ENCODE results near the gene YBEY.

The YBEY gene

GRCh38 chr21:46334351-46335140 is 48.4 kb downstream of the YBEY start:
- DNase-seq, result no peak

- no peak for DNase-seq
Measured at GRCh38 chr21:46336603-46337002, 50.5 kb downstream of the YBEY start.

GRCh38 chr21:46340998-46341397 is 54.9 kb downstream of the YBEY start:
- DNase-seq, result no peak

- DNase-seq, result no peak
Measured at GRCh38 chr21:46344219-46344915, 58.2 kb downstream of the YBEY start.

GRCh38 chr21:46345861-46346260 is 59.7 kb downstream of the YBEY start:
- no peak for DNase-seq

- no peak for DNase-seq
Measured at GRCh38 chr21:46346296-46347202, 60.4 kb downstream of the YBEY start.

- DNase-seq, result no peak
Measured at GRCh38 chr21:46347203-46347550, 61.0 kb downstream of the YBEY start.
